Measurements from ENCODE around the gene SRSF11. TPM values are rescaled to one million over a fixed set of nuclear protein-coding genes. Genes with fewer than 3 reads are reported as not detected.

The SRSF11 gene
- total RNA-seq, 2 donors from 2014 or later: 157 to 174 TPM

DNA sequence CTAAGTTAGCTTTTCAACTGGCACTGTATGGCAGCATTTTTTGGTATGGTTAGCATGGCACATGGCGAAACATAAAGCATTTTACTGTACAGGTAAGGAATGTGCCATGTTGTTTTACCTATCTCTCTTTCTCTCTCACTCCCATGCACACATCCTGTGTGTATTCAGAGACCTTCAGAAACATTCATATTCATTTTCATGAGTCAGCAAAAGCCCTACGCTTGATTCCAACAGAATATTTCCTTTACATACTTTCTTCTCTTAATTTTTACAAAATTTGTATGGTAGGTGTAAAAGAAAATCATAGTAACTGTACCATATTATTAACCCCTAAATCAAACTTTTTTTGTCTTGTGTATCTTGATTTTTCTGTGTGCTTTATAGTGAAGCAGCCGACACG lies 10.3 kb downstream of the SRSF11 start:
- H3K36me3 ChIP-seq (replicated peaks in 1 of 2; ENCODE audit: insufficient read depth in 1 of 2, low read depth in 2 of 2): peaks cover 0 to 27% of the 10 kb centered on the region in 2 donors
- TF ChIP-seq, protein P1, sequence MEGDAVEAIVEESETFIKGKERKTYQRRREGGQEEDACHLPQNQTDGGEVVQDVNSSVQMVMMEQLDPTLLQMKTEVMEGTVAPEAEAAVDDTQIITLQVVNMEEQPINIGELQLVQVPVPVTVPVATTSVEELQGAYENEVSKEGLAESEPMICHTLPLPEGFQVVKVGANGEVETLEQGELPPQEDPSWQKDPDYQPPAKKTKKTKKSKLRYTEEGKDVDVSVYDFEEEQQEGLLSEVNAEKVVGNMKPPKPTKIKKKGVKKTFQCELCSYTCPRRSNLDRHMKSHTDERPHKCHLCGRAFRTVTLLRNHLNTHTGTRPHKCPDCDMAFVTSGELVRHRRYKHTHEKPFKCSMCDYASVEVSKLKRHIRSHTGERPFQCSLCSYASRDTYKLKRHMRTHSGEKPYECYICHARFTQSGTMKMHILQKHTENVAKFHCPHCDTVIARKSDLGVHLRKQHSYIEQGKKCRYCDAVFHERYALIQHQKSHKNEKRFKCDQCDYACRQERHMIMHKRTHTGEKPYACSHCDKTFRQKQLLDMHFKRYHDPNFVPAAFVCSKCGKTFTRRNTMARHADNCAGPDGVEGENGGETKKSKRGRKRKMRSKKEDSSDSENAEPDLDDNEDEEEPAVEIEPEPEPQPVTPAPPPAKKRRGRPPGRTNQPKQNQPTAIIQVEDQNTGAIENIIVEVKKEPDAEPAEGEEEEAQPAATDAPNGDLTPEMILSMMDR (IDR thresholded peaks at IDR 0.05): no peak
- no peak for TF ChIP-seq POLR2A (IDR thresholded peaks at IDR 0.05)
- no peak overlapping the region for H3K4me3 ChIP-seq
- H3K4me1 ChIP-seq: peaks cover 6% of the 10 kb centered on the region
- no peak overlapping the region for H3K27ac ChIP-seq
- no peaks in the 10 kb centered on the region for H3K27me3 ChIP-seq
- DNase-seq (no peak), ATAC-seq (no peak)
- WGBS, 2 donors: 94 to 96% methylated on average over 4 of the region's 4 CpGs
- intact Hi-C loops (cut with DNase I): no loop called here
- H3K9me3 ChIP-seq: no peaks in the 10 kb centered on the region

DNA sequence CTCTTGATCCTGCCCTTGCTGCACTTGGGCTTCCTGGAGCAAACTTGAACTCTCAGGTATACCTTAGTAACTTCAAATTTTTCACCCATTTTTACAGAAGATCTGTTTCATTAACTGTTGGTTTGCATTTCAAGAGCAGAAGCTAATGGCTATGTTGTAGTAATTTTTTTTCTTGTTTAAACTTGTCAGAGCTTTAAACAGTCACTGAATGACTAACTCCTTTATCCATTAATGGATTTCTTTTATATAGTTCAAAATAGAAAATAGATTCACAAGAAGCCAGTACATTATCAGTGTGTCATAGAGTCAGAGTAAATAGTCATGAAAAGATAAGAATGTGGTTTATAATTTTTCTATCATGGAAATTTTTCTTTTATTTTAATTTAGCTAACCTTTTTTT lies 13.6 kb downstream of the SRSF11 start:
- no peaks in the 10 kb centered on the region for H3K4me1 ChIP-seq
- no peak overlapping the region for H3K4me3 ChIP-seq
- no peaks in the 10 kb centered on the region for H3K9me3 ChIP-seq
- intact Hi-C loops (cut with DNase I): no loop called here
- ATAC-seq (no peak), DNase-seq (no peak)
- H3K27ac ChIP-seq: no peak overlapping the region
- H3K27me3 ChIP-seq: no peaks in the 10 kb centered on the region
- no peak for TF ChIP-seq POLR2A (IDR thresholded peaks at IDR 0.05)
- TF ChIP-seq, protein P1 (IDR thresholded peaks at IDR 0.05): no peak
- peaks cover 0 to 39% of the 10 kb centered on the region in 2 donors for H3K36me3 ChIP-seq (replicated peaks in 1 of 2; ENCODE audit: insufficient read depth in 1 of 2, low read depth in 2 of 2)

DNA sequence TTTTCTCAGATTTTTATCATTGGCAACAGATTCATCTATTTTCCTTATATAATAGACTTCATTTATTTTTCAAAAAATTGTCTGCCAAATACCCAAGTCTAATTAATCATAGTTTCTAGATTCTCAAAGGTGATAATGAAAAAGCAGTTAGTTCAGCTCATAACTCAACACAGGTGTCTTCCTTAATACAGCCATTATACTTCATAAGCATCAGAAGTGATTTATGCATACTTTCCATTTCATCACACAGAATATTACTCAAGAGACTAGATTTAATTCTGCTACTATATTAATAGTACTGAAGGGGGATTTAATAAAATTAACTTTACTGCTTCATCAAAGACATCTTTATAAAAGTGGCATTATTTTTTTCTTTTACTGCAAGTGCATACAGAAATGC lies 18.8 kb downstream of the SRSF11 start:
- ATAC-seq: no peak
- H3K36me3 ChIP-seq (replicated peaks in 1 of 2; ENCODE audit: insufficient read depth in 1 of 2, low read depth in 2 of 2): peaks cover 3 to 61% of the 10 kb centered on the region in 2 donors

DNA sequence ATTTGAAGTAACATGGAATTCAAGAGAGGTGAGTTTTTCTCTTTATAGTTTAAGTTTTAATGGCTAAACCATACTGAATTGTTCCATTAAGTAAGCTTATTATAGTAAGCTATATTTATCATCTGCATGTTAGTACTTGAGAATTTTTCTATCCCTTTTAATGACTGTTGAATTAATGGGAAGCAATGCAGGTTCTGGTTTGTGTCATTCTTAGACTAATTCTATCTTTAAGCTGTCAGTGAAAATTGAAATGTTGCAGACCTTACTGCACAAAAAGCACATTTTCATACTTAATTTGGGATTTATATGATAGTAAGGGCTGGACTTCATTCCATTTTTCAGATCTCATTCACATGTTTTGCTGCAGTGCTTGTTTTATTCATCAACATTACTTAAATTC lies 25.9 kb downstream of the SRSF11 start:
- Histone ChIP-seq H3K27ac (no peak overlapping the region), H3K9me3 (no peaks in the 10 kb centered on the region), H3K4me1 (no peaks in the 10 kb centered on the region), H3K27me3 (no peaks in the 10 kb centered on the region), H3K36me3 (replicated peaks in 1 of 2; ENCODE audit: insufficient read depth in 1 of 2, low read depth in 2 of 2) (peaks cover 24 to 57% of the 10 kb centered on the region in 2 donors), H3K4me3 (no peak overlapping the region)
- intact Hi-C loops (cut with DNase I): loop anchor here (10.0 kb wide), 1 partner anchor 818 kb away; no protein-coding TSS in a partner anchor
- no peak for DNase-seq
- TF ChIP-seq POLR2A (IDR thresholded peaks at IDR 0.05): no peak
- TF ChIP-seq, protein P1 (IDR thresholded peaks at IDR 0.05): no peak
- ATAC-seq: no peak

More for the DNA sequence above, 18.8 kb downstream of the SRSF11 start:
- no peak for DNase-seq
- H3K27ac ChIP-seq: no peak overlapping the region
- H3K9me3 ChIP-seq: no peaks in the 10 kb centered on the region
- H3K27me3 ChIP-seq: no peaks in the 10 kb centered on the region
- no peaks in the 10 kb centered on the region for H3K4me1 ChIP-seq
- H3K4me3 ChIP-seq: no peak overlapping the region
- intact Hi-C loops (cut with DNase I): loop anchor here (10.0 kb wide), 1 partner anchor 825 kb away; no protein-coding TSS in a partner anchor
- TF ChIP-seq, protein P1 (IDR thresholded peaks at IDR 0.05): no peak
- TF ChIP-seq POLR2A (IDR thresholded peaks at IDR 0.05): no peak

DNA sequence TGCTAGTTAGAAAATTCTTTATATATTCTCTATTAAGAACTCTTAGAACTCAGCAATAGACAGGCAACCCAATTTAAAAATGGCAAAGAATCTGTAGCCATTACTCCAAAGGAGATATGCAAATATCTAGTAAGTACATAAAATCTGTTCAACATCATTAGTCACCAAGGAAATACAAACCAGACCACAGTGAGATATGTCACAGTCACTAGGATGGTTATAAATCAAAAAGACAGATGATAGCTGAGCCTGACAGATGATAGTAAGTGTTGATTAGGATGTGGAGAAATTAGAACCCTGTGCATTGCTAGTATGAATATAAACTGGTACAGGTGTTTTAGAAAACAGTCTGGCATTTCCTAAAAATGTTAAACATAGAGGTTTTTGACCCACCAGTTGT lies 26.6 kb downstream of the SRSF11 start:
- no peak overlapping the region for H3K4me3 ChIP-seq
- H3K36me3 ChIP-seq (replicated peaks in 1 of 2; ENCODE audit: insufficient read depth in 1 of 2, low read depth in 2 of 2): peaks cover 22 to 53% of the 10 kb centered on the region in 2 donors
- H3K4me1 ChIP-seq: no peaks in the 10 kb centered on the region
- ATAC-seq: no peak
- no peak for DNase-seq
- no peaks in the 10 kb centered on the region for H3K9me3 ChIP-seq
- H3K27ac ChIP-seq: no peak overlapping the region
- TF ChIP-seq POLR2A (IDR thresholded peaks at IDR 0.05): no peak
- TF ChIP-seq, protein P1 (IDR thresholded peaks at IDR 0.05): no peak
- H3K27me3 ChIP-seq: no peaks in the 10 kb centered on the region
- intact Hi-C loops (cut with DNase I): loop anchor here (10.0 kb wide), 1 partner anchor 817 kb away; no protein-coding TSS in a partner anchor
